ENCODE data around the gene ZNF785.

GRCh38 chr16:30604316-30604947 is 18.9 kb upstream of the ZNF785 start:
- TF ChIP-seq SIN3A (IDR thresholded peaks at IDR 0.05; ENCODE audit: borderline replicate concordance, insufficient read depth, low read length): no peak
- TF ChIP-seq REST (IDR thresholded peaks at IDR 0.05; ENCODE audit: insufficient read depth in 1 of 2, low read depth in 2 of 2, low read length in 2 of 2): no peak
- no peak for TF ChIP-seq POLR2AphosphoS5 (IDR thresholded peaks at IDR 0.05; ENCODE audit: low read depth, low read length)
- TF ChIP-seq TAF1 (IDR thresholded peaks at IDR 0.05; ENCODE audit: borderline replicate concordance, insufficient read depth, low read length): no peak
- no peak for TF ChIP-seq FOXP2 (optimal IDR thresholded peaks at IDR 0.05; ENCODE audit: borderline replicate concordance, extremely low read depth, extremely low read length, insufficient read depth)

Measured in PFSK-1 (cell line).